ENCODE measurements around the gene CHERP. TPM values are rescaled to one million over a fixed set of nuclear protein-coding genes. Genes with fewer than 3 reads are reported as not detected.

The CHERP gene
- total RNA-seq, 1 experiment from 2014 or later = 101 TPM

DNA sequence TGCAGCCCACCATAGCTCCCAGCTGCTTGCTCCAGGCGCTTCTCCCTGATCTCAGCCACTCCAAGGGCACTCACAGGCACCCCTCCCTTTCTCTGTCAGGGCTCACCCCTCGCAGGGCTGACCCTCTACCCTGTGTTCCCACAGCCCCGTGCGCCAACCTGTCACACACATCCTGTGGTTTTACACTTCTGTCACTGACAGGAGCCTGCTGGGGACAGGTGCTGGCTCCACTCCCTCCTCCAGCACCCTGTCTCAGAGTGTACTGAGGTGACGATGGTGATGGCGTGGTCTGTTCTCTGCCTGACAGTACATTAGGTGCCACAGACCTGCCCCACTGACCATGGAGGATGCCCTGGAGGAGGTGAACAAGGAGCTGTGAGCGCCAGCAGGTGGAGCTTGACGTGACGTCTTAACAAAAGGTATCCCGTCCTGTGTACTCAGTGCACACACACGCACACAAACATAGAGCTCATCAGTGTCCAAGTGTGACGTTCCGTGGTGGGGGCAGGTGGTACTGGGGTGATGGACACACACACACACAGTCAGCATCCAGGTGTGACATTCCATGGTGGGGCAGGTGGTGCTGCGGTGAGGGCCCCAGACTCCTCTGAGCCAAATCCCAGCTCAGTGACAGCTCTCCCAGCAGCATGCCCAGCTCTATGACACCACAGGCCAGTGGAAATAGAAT, 25.2 kb downstream of the CHERP start:
- Mint-ChIP-seq H3K9me3 (no peaks in the 10 kb centered on the region), H3K4me1 (no peaks in the 10 kb centered on the region), H3K27me3 (ENCODE audit: low read depth) (no peaks in the 10 kb centered on the region), H3K4me3 (no peak overlapping the region), H3K27ac (peak overlapping the region in 1 of 3 experiments; percentile 36; a peak in 2 of 7 replicates), H3K36me3 (ENCODE audit: insufficient read depth in 1 of 3, low read depth in 3 of 3) (peaks cover 32 to 63% (median 55%) of the 10 kb centered on the region in 3 experiments; a peak in 6 of 7 replicates)
- no peaks in the 10 kb centered on the region for H3K4me1 ChIP-seq (ENCODE audit: insufficient read depth, low read length)
- no peak overlapping the region for H2BK12ac ChIP-seq (ENCODE audit: insufficient read length, low read depth, low read length)
- no peak overlapping the region for H3K14ac ChIP-seq (ENCODE audit: insufficient read depth, low read length)
- WGBS (ENCODE audit: extremely low coverage, insufficient read length, low lambda C conversion rate) = no CpG with 5 or more reads among the region's 14 CpGs
- no peak overlapping the region for H2BK5ac ChIP-seq (ENCODE audit: insufficient read length, low read length)
- no peak overlapping the region for H3K4ac ChIP-seq (ENCODE audit: low read depth, low read length)
- no peaks in the 10 kb centered on the region for H3K9me3 ChIP-seq (ENCODE audit: control insufficient read depth, low read depth, low read length)
- H2BK20ac ChIP-seq (ENCODE audit: low read depth, low read length, poor library complexity, severe bottlenecking) = no peak overlapping the region
- H4K20me1 ChIP-seq (ENCODE audit: control insufficient read depth, insufficient read depth, insufficient read length) = peaks cover 3% of the 10 kb centered on the region
- no peak overlapping the region for H2AK5ac ChIP-seq (ENCODE audit: insufficient read length, low read length)
- H3K27me3 ChIP-seq (ENCODE audit: insufficient read depth, low read length) = no peaks in the 10 kb centered on the region
- no peak overlapping the region for H4K8ac ChIP-seq (replicated peaks; ENCODE audit: insufficient read length, low read depth, low read length)
- H4K91ac ChIP-seq (ENCODE audit: insufficient read length, low read depth, low read length) = no peak overlapping the region
- H3K18ac ChIP-seq (ENCODE audit: insufficient read length, low read depth, low read length) = no peak overlapping the region
- H3K4me2 ChIP-seq (ENCODE audit: insufficient read depth, insufficient read length, low read length) = no peak overlapping the region
- H2BK15ac ChIP-seq (ENCODE audit: low read depth, low read length) = no peak overlapping the region
- no peak overlapping the region for H3K9ac ChIP-seq (ENCODE audit: extremely low read depth, insufficient read length, low read length)
- no peak overlapping the region for H3K23ac ChIP-seq (ENCODE audit: insufficient read length, low read depth, low read length)
- H3T11ph ChIP-seq (ENCODE audit: low read length) = no peak overlapping the region
- H3K23me2 ChIP-seq (ENCODE audit: insufficient read length, low read depth, low read length, poor library complexity, severe bottlenecking) = no peaks in the 10 kb centered on the region
- no peak for DNase-seq
- no peak overlapping the region for H3K27ac ChIP-seq (ENCODE audit: insufficient read length, low read depth, low read length)
- H3K79me1 ChIP-seq (ENCODE audit: insufficient read depth, low read depth, low read length, poor library complexity, severe bottlenecking) = no peaks in the 10 kb centered on the region
- H3K56ac ChIP-seq (ENCODE audit: insufficient read length, low read depth, low read length) = no peak overlapping the region
- no peak overlapping the region for H4K5ac ChIP-seq (ENCODE audit: insufficient read length, low read depth, low read length)
- TF ChIP-seq, protein P1, sequence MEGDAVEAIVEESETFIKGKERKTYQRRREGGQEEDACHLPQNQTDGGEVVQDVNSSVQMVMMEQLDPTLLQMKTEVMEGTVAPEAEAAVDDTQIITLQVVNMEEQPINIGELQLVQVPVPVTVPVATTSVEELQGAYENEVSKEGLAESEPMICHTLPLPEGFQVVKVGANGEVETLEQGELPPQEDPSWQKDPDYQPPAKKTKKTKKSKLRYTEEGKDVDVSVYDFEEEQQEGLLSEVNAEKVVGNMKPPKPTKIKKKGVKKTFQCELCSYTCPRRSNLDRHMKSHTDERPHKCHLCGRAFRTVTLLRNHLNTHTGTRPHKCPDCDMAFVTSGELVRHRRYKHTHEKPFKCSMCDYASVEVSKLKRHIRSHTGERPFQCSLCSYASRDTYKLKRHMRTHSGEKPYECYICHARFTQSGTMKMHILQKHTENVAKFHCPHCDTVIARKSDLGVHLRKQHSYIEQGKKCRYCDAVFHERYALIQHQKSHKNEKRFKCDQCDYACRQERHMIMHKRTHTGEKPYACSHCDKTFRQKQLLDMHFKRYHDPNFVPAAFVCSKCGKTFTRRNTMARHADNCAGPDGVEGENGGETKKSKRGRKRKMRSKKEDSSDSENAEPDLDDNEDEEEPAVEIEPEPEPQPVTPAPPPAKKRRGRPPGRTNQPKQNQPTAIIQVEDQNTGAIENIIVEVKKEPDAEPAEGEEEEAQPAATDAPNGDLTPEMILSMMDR (conservative IDR thresholded peaks at IDR 0.05) = no peak
- no peak overlapping the region for H2BK120ac ChIP-seq (ENCODE audit: low read depth, low read length, poor library complexity, severe bottlenecking)
- no peaks in the 10 kb centered on the region for H3K79me2 ChIP-seq (ENCODE audit: insufficient read depth, low read length)
- no peak overlapping the region for H2AFZ ChIP-seq (ENCODE audit: low read length)

All from H9 (cell line).